ENCODE results near the gene PRDM2.
A peak's percentile ranks its signal among the peaks of the same experiment; 100 is the strongest.
"Not testable (repeated sequence)": the region's sequence is repeated elsewhere in the genome, so short reads cannot be mapped to it uniquely, and the experiment has no call there.

The PRDM2 gene

GRCh38 chr1:13699936-13700520, at the start of gene PRDM2:
TSS of gene PRDM2 (plus strand) at chr1:13700188. CDS start at chr1:13715606, 15,418 bp downstream.
- peak; percentile 43 to 50 for DNase-seq

- DNase-seq, result no peak
Measured at GRCh38 chr1:13651279-13651678, 48.7 kb upstream of the PRDM2 start.

GRCh38 chr1:13652238-13652637, 47.8 kb upstream of the PRDM2 start:
- DNase-seq, result no peak

GRCh38 chr1:13661539-13661938, 38.4 kb upstream of the PRDM2 start:
- DNase-seq, result no peak

GRCh38 chr1:13662493-13662892, 37.5 kb upstream of the PRDM2 start:
- no peak for DNase-seq

- no peak for DNase-seq
Measured at GRCh38 chr1:13663969-13664368, 36.0 kb upstream of the PRDM2 start.

- no peak for DNase-seq
Measured at GRCh38 chr1:13664451-13664850, 35.5 kb upstream of the PRDM2 start.

- no peak for DNase-seq
Measured at GRCh38 chr1:13666317-13666716, 33.7 kb upstream of the PRDM2 start.

GRCh38 chr1:13667691-13668090, 32.3 kb upstream of the PRDM2 start:
- no peak for DNase-seq

GRCh38 chr1:13674377-13674776, 25.6 kb upstream of the PRDM2 start:
- no peak for DNase-seq

GRCh38 chr1:13675151-13675651, 24.8 kb upstream of the PRDM2 start:
- no peak for DNase-seq

- DNase-seq, result no peak
Measured at GRCh38 chr1:13677896-13678295, 22.1 kb upstream of the PRDM2 start.

- DNase-seq, result no peak
Measured at GRCh38 chr1:13679651-13680050, 20.3 kb upstream of the PRDM2 start.

- DNase-seq, result not testable (repeated sequence)
Measured at GRCh38 chr1:13680609-13681008, 19.4 kb upstream of the PRDM2 start.

GRCh38 chr1:13681921-13682320, 18.1 kb upstream of the PRDM2 start:
- DNase-seq, result no peak

GRCh38 chr1:13682444-13682843, 17.5 kb upstream of the PRDM2 start:
- no peak for DNase-seq

GRCh38 chr1:13683206-13683605, 16.8 kb upstream of the PRDM2 start:
- no peak for DNase-seq

GRCh38 chr1:13687151-13687715, 12.8 kb upstream of the PRDM2 start:
- DNase-seq, result no peak

GRCh38 chr1:13693094-13693493, 6.9 kb upstream of the PRDM2 start:
- not testable (repeated sequence) for DNase-seq

- no peak for DNase-seq
Measured at GRCh38 chr1:13694886-13695684, 4.9 kb upstream of the PRDM2 start.

- no peak for DNase-seq
Measured at GRCh38 chr1:13697738-13698137, 2.2 kb upstream of the PRDM2 start.

- DNase-seq, result no peak
Measured at GRCh38 chr1:13699510-13699909, 478 bp upstream of the PRDM2 start.

- DNase-seq, result peak; percentile 46 to 52
Measured at GRCh38 chr1:13700521-13701270, 708 bp downstream of the PRDM2 start.

Data from activated CD4-positive, alpha-beta T cell treated with anti-CD3 and anti-CD28 coated beads, Interleukin-2, amount 50 U/mL, for 4 hours (primary cell).